Right forelimb (tissue), 1 donor: ENCODE measurements around the gene LPCAT1.
A peak's percentile ranks its signal among the peaks of the same experiment; 100 is the strongest.
"Not testable (repeated sequence)": the region's sequence is repeated elsewhere in the genome, so short reads cannot be mapped to it uniquely, and the experiment has no call there.

ENCODE experiments used
- DNase-seq: peaks from one replicate; pipeline ENCODE4 v3.0.0-alpha.2; 2018

Gene LPCAT1

GRCh38 chr5:1441166-1441865 lies 82.4 kb downstream of the LPCAT1 start:
- DNase-seq: peak; percentile 22

DNA sequence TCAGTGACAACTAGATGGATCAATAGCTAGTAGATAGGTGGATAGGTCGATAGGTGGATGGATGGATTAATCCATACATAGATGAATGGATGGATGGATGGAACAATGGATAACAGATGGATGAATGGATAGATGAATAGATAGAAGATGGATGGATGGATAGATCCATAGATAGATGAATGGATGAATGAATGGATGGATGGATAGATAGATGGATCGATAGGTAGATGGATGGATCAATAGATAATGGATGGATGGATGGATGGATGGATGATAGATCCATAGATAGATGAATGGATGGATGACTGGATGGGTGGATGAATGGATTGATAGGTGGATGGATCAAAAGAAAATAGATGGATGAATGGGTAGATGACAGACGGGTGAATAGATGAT lies 83.7 kb downstream of the LPCAT1 start:
- DNase-seq: no peak

DNA sequence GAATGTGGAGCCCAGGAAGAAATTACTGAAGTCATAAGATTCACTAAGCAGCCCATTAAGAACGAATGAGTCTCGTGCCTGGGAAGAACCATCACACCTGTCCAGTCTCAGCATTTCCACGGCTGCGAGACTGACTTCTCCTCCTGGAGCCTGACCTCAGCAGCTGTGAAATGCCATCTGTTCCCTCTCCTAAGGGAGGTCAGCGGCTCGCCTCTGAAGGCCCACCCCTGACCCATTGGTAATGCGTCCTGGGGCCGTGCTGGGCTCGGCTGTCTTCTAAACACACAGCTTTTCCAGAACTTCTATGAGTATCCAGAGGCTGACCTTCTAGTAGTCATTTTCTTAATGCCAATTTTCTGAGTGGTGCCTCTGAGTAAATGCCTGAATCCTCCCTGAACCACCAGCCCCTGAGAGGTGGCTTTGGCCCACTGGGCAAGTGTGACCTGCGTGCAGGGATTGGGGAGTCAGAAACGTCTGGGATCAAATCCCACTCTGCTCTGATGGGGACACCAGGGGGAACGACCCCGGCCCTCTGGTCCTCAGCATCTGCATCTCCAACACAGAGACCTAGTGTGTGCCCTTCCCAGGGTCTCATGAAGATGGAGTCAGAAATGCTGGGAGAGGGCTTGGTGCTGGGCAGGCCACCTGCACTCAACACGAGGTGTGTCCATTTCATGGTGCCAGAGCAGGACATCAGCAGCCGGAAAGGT lies 84.2 kb downstream of the LPCAT1 start:
- DNase-seq: peak; percentile 18

GRCh38 chr5:1438871-1439270 lies 84.9 kb downstream of the LPCAT1 start:
- DNase-seq: peak; percentile 7

DNA sequence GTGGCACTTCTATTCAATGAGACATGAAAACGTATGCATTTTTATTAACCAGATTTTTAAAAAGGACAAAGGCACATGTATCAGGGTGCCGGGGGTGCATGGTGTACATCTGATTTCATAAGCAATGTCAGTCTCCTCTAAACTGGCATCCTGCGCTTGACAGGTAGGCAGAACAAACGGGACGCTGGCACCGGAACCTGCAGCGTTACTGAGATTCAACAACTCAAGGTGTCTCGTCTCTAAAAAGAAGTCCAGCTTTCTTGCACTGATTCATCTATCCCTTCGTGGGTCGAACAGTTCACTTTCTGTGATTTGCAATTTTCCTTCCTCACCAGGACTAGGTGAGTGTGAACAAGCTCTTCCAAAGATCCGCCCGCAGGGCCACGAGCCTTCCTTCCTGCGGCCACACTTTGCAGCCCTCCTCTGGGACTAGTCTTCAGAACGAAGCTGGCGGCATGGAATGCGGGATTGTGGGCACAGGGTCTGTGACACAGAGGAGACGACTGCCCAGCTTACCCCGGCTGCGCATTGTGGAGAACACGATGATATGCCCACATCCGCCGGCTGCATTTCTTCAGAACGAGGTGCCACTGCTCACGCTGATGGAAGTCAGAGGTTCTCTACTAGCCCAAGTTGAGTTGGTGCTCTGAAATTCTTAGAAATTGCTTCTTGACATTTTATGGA lies 85.7 kb downstream of the LPCAT1 start:
- DNase-seq: peak; percentile 21

DNA sequence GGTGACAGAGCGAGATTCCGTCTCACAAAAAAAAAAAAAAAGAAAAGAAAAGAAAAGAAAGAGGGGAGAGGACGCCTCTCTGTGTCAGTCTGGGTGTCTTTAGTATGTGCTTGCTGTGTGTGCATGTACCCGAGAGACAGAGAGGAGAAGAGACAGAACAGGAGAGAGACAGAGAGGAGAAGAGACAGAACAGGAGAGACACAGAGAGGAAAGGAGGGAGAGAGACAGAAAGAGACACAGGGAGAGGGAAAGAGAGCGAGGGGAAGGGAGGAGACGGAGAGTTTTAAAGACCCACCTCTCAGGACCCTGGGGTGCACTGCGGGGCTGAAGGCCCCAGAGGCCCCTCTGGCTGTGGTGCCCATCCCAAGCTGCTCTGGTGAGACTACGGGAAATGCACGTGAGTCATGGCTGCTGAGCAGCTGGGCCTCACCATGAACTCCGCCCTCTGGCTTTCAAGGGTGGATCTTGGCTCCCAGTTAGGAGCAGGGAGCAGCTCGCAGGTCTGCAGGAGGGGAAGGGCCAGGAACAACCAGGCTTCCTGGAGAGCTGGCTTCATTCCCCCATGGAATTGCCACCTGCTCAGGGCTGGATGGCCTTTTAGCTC lies 86.4 kb downstream of the LPCAT1 start:
- DNase-seq: peak; percentile 28

GRCh38 chr5:1436681-1437080 lies 87.1 kb downstream of the LPCAT1 start:
- DNase-seq: peak; percentile 16

DNA sequence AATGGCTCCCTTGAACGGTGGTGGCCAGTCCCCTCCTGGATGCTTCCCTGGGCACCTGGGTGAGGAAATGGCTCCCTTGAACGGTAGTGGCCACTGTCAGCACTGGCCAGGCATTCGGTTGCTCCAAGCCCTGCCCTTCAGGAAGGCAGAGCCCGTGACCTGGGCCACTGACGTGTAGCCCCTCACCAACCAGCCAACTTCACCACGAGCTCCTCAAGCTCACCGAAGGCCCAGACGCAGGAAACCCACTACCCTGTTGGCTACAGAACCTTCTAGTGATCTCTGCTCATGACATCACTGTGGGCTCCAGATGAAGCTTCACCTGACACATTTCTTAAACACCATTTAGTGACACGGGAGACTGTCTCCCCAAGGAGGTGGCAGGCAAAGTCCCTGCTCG lies 87.7 kb downstream of the LPCAT1 start:
- DNase-seq: peak; percentile 7

DNA sequence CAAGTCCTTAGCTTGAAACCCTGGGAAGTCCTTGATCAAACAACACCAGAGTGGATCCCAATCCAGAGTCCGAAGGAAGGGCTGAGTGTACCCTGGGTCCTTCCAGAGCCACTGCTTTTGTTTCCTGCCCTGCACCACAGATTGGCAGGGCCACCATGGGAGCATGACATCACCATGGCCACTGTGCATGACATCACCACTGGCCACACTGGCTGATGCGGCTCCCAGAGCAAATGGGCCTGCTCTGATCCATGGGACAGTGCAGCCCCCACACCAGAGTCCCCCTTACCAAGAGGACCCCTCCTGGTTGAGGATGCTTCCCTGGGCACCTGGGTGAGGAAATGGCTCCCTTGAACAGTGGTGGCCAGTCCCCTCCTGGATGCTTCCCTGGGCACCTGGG lies 88.4 kb downstream of the LPCAT1 start:
- DNase-seq: no peak

GRCh38 chr5:1432296-1432695 lies 91.5 kb downstream of the LPCAT1 start:
- DNase-seq: no peak

- no peak for DNase-seq
Observed at GRCh38 chr5:1431896-1432295, 91.9 kb downstream of the LPCAT1 start.

- DNase-seq: no peak
Observed at GRCh38 chr5:1431021-1431811, 92.5 kb downstream of the LPCAT1 start.

GRCh38 chr5:1430121-1430795 lies 93.5 kb downstream of the LPCAT1 start:
- DNase-seq: no peak

GRCh38 chr5:1429496-1429895 lies 94.3 kb downstream of the LPCAT1 start:
- no peak for DNase-seq

DNA sequence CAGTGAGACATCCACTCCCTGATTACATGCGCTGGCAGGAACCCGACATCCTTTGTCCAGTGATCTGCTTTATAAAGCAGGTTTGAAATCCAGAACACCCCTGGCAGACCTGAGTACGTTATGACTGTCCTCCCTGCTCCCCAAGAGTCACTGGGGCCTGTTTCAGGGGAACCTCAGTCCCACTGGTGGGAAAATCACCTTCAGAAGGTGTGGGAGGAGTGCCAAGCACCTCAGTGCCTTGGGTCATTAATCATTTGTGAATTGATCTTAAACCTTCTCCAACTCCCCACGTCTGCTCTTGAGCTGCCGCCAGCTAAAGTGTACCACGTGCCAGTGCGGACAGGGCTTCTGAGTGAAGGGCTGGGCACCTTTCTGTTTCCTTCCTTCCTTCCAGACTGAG lies 94.7 kb downstream of the LPCAT1 start:
- no peak for DNase-seq

DNA sequence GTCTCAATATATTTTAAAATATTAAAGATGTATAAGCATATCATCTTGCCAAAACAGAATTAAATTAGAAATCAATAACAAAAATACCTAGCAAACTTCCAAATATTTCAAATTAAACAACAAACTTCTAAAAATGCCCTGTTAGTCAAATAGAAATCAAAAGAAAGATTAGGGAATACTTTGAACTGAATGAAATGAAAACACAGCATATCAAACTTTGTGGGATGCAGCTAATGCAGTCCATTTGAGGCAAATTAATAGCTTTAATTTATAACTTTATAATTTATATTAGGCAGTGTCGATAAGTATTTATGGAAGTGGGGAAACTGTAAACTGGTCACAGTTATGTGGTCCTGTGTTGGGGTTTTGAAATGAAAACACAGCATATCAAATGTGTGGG lies 95.7 kb downstream of the LPCAT1 start:
- no peak for DNase-seq

GRCh38 chr5:1424716-1425115 lies 99.0 kb downstream of the LPCAT1 start:
- DNase-seq: no peak

DNA sequence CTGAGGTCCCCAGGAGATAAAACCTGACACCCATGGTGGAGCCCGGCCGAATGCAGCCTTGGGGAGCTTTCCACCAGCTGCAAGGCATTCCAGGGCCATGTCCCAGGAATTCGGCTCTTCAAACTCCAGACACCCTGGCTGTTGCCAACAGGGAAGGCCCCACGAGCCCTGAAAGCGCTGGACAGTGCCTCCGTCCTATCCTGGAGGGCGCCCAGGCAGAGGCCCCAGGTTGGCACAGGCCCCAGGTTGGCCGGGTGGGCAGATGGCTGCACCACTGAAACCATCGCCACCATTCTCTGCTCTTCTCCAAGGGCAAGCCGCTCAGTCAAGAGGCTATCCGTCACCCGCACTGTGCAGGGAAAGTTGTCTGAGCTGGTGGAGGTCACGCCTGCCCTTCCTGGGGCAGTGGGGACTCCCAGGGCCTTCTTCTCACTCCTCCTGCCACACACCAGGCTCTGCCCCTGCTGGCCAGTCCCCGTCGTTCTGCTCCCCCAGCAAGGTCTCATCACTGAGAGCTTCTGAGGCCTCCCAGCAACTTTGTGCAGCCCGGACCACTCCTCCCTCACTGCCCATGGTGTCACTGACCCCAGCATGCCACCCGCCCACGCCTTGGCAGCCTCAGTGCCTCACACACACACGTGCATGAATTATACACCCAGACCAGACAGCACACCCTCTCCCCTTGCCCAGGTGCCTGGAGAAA lies 99.7 kb downstream of the LPCAT1 start:
- no peak for DNase-seq

DNA sequence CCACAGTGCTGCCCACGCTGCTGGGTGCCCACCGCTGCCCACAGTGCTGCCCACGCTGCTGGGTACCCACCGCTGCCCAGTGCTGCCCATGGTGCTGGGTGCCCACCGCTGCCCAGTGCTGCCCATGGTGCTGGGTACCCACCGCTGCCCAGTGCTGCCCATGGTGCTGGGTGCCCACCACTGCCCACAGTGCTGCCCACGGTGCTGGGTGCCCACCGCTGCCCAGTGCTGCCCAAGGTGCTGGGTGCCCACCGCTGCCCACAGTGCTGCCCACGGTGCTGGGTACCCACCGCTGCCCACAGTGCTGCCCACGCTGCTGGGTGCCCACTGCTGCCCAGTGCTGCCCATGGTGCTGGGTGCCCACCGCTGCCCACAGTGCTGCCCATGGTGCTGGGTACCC lies 101.2 kb downstream of the LPCAT1 start:
- DNase-seq: not testable (repeated sequence)

- no peak for DNase-seq
Observed at GRCh38 chr5:1421521-1422341, 102.0 kb downstream of the LPCAT1 start.
